Activated naive CD8-positive, alpha-beta T cell (primary cell): Measurements from ENCODE around the gene WWP2.
"Not testable (repeated sequence)": the region's sequence is repeated elsewhere in the genome, so short reads cannot be mapped to it uniquely, and the experiment has no call there.

Experiments used
- H3K27ac Mint-ChIP-seq: one replicate; pipeline ENCODE4 v1.8.0; 2021; ENCODE audit warnings: mixed read lengths
- H3K27me3 Mint-ChIP-seq: one replicate; pipeline ENCODE4 v1.8.0; 2021; ENCODE audit warnings: mixed read lengths
- H3K36me3 Mint-ChIP-seq: one replicate; pipeline ENCODE4 v1.8.0; 2021; ENCODE audit warnings: mixed read lengths
- H3K4me1 Mint-ChIP-seq: one replicate; pipeline ENCODE4 v1.8.0; 2021; ENCODE audit warnings: low read depth, mixed read lengths
- H3K4me3 Mint-ChIP-seq: one replicate; pipeline ENCODE4 v1.8.0; 2021; ENCODE audit warnings: mild to moderate bottlenecking, mixed read lengths
- H3K9me3 Mint-ChIP-seq: one replicate; pipeline ENCODE4 v1.8.0; 2021; ENCODE audit warnings: low read depth, mixed read lengths

Gene WWP2

GRCh38 chr16:69798466-69798865 is 36.3 kb downstream of the WWP2 start:
- H3K4me1 Mint-ChIP-seq, result no peaks in the 10 kb centered on the region
- no peak overlapping the region for H3K4me3 Mint-ChIP-seq
- H3K27ac Mint-ChIP-seq, result no peak overlapping the region
- H3K9me3 Mint-ChIP-seq, result no peaks in the 10 kb centered on the region
- H3K36me3 Mint-ChIP-seq, result no peaks in the 10 kb centered on the region
- H3K27me3 Mint-ChIP-seq, result no peaks in the 10 kb centered on the region

- H3K27ac Mint-ChIP-seq, result no peak overlapping the region
- no peaks in the 10 kb centered on the region for H3K4me1 Mint-ChIP-seq
- no peaks in the 10 kb centered on the region for H3K36me3 Mint-ChIP-seq
- no peak overlapping the region for H3K4me3 Mint-ChIP-seq
- H3K27me3 Mint-ChIP-seq, result no peaks in the 10 kb centered on the region
- H3K9me3 Mint-ChIP-seq, result no peaks in the 10 kb centered on the region
These were observed 37.5 kb downstream of the WWP2 start for GRCh38 chr16:69799611-69800031.

- Mint-ChIP-seq H3K4me1 (no peaks in the 10 kb centered on the region), H3K36me3 (peaks cover 2% of the 10 kb centered on the region), H3K9me3 (no peaks in the 10 kb centered on the region), H3K27ac (no peak overlapping the region), H3K27me3 (no peaks in the 10 kb centered on the region), H3K4me3 (no peak overlapping the region)
These were observed 42.2 kb downstream of the WWP2 start for GRCh38 chr16:69804297-69804696.

- not testable (repeated sequence) for H3K4me3 Mint-ChIP-seq, H3K4me1 Mint-ChIP-seq, H3K36me3 Mint-ChIP-seq, H3K27ac Mint-ChIP-seq, H3K9me3 Mint-ChIP-seq, H3K27me3 Mint-ChIP-seq
These were observed 44.6 kb downstream of the WWP2 start for GRCh38 chr16:69806776-69807175.

- no peak overlapping the region for H3K4me3 Mint-ChIP-seq
These were observed 50.5 kb downstream of the WWP2 start for GRCh38 chr16:69812688-69813014.

DNA sequence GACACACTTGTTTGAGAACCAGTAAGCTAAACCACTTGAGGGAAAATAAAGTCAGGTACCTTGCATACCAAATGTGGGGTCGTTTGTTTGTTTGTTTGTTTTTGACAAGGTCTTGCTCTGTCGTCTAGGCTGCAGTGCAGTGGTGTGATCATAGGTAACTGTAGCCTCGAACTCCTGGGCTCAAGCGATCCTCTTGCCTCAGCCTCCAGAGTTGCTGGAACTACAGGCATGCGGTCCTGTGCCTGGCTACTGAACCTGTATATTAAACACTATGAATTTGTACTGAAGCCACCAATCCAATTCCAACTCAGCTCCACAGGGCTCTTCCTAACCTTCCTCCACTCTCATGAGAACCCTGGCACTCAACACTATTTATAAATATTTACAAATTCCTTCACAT is 51.9 kb downstream of the WWP2 start:
- Mint-ChIP-seq H3K4me3 (no peak overlapping the region), H3K9me3 (peaks cover 6% of the 10 kb centered on the region), H3K36me3 (peaks cover 13% of the 10 kb centered on the region), H3K4me1 (no peaks in the 10 kb centered on the region), H3K27ac (no peak overlapping the region), H3K27me3 (no peaks in the 10 kb centered on the region)

More at GRCh38 chr16:69812688-69813014, 50.5 kb downstream of the WWP2 start:
- H3K36me3 Mint-ChIP-seq, result peaks cover 8% of the 10 kb centered on the region
- H3K27ac Mint-ChIP-seq, result no peak overlapping the region
- H3K27me3 Mint-ChIP-seq, result no peaks in the 10 kb centered on the region
- H3K4me1 Mint-ChIP-seq, result no peaks in the 10 kb centered on the region
- no peaks in the 10 kb centered on the region for H3K9me3 Mint-ChIP-seq

DNA sequence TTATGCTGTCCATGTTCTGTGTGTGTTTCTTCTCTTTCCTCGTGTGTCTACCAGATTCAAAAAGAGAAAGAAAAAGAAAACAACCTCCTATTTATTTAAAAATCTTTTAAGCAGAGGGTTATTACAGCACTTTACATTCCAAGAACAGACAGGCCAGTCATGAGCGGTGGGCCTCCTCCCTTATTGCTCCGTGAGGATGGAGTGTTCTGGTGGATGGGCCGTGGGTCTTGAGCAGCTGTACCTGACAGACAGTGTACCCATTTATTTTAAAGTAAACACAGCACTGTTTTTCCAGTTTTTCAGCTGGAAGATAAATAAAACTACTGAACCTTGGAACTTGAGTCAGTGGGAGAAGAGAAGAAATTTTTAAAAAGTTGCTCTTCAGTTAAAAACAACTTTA is 52.4 kb downstream of the WWP2 start:
- Mint-ChIP-seq H3K9me3 (peaks cover 6% of the 10 kb centered on the region), H3K27ac (no peak overlapping the region), H3K4me3 (no peak overlapping the region), H3K27me3 (no peaks in the 10 kb centered on the region), H3K4me1 (no peaks in the 10 kb centered on the region), H3K36me3 (peaks cover 15% of the 10 kb centered on the region)

DNA sequence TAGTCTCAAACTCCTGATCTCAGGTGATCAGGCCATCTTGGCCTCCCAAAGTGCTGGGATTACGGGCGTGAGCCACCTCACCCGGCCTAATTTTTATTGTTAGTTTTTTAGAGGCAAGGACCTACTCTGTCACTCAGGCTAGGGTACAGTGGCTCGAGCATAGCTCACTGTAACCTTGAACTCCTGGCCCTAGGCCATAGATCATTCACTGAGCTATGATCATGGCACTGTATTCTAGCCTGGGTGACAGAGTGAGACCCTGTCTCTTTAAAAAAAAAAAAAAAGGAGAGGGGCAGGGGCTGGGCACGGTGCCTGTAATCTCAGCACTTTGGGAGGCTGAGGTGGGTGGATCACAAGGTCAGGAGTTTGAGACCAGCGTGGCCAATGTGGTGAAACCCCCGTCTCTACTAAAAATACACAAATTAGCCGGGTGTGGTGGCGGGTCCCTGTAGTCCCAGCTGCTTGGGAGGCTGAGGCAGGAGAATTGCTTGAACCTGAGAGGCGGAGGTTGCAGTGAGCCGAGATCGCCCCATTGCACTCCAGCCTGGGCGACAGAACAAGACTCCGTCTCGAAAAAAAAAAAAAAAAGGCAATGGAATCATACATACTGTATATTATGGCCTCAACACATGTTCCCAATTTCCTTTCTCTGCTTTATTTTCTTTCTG is 53.2 kb downstream of the WWP2 start:
- not testable (repeated sequence) for H3K4me3 Mint-ChIP-seq, H3K27ac Mint-ChIP-seq, H3K4me1 Mint-ChIP-seq, H3K9me3 Mint-ChIP-seq, H3K27me3 Mint-ChIP-seq
- peaks cover 15% of the 10 kb centered on the region for H3K36me3 Mint-ChIP-seq

DNA sequence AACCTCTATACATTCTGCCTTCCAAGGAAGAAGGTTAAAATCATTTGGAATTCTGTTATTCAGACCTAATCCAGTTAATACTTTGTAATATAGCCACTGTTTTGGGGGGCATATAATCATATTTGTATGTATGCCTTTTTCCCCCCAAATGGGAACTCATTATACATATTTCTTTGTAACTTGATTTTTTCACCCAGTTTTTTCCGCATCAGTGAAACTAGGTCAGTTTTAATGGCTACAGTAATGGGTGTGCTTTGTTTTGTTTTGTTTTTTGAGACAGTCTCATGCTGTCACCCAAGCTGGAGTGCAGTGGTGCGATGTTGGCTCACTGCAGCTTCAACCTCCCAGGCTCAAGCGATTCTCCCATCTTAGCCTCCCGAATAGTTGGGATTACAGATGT is 54.9 kb downstream of the WWP2 start:
- H3K27ac Mint-ChIP-seq, result no peak overlapping the region
- H3K27me3 Mint-ChIP-seq, result no peaks in the 10 kb centered on the region
- peaks cover 15% of the 10 kb centered on the region for H3K36me3 Mint-ChIP-seq
- peaks cover 6% of the 10 kb centered on the region for H3K9me3 Mint-ChIP-seq
- H3K4me1 Mint-ChIP-seq, result no peaks in the 10 kb centered on the region
- H3K4me3 Mint-ChIP-seq, result no peak overlapping the region

- Mint-ChIP-seq H3K4me3 (no peak overlapping the region), H3K36me3 (peaks cover 20% of the 10 kb centered on the region), H3K27ac (no peak overlapping the region), H3K27me3 (no peaks in the 10 kb centered on the region), H3K9me3 (peaks cover 6% of the 10 kb centered on the region), H3K4me1 (no peaks in the 10 kb centered on the region)
These were observed 56.9 kb downstream of the WWP2 start for GRCh38 chr16:69818891-69819545.

GRCh38 chr16:69820926-69821541 is 58.9 kb downstream of the WWP2 start:
- H3K27ac Mint-ChIP-seq, result no peak overlapping the region
- peaks cover 6% of the 10 kb centered on the region for H3K9me3 Mint-ChIP-seq
- no peaks in the 10 kb centered on the region for H3K27me3 Mint-ChIP-seq
- H3K4me1 Mint-ChIP-seq, result no peaks in the 10 kb centered on the region
- H3K4me3 Mint-ChIP-seq, result no peak overlapping the region
- peaks cover 19% of the 10 kb centered on the region for H3K36me3 Mint-ChIP-seq

DNA sequence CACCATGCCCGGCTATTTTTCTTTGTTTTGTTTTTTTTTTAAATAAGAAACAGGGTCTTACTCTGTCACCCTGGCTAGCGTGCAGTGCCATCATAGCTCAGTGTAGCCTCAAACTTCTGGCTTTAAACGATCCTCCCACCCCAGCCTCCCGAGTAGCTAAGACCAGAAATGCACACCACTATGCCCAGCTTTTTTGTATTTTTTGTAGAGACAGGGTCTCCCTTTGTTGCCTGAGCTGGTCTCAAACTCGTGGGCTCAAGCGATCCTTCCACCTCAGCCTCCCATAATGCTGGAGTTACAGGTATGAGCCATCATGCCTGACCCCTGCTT is 59.7 kb downstream of the WWP2 start:
- Mint-ChIP-seq H3K36me3 (peaks cover 16% of the 10 kb centered on the region), H3K4me3 (no peak overlapping the region), H3K4me1 (no peaks in the 10 kb centered on the region), H3K9me3 (peaks cover 6% of the 10 kb centered on the region), H3K27ac (no peak overlapping the region), H3K27me3 (no peaks in the 10 kb centered on the region)

GRCh38 chr16:69822174-69822935 is 60.2 kb downstream of the WWP2 start:
- H3K4me1 Mint-ChIP-seq, result no peaks in the 10 kb centered on the region
- no peak overlapping the region for H3K27ac Mint-ChIP-seq
- H3K4me3 Mint-ChIP-seq, result no peak overlapping the region
- peaks cover 6% of the 10 kb centered on the region for H3K9me3 Mint-ChIP-seq
- no peaks in the 10 kb centered on the region for H3K27me3 Mint-ChIP-seq
- peaks cover 16% of the 10 kb centered on the region for H3K36me3 Mint-ChIP-seq

GRCh38 chr16:69823831-69824563 is 61.9 kb downstream of the WWP2 start:
- no peaks in the 10 kb centered on the region for H3K9me3 Mint-ChIP-seq
- H3K27me3 Mint-ChIP-seq, result no peaks in the 10 kb centered on the region
- H3K36me3 Mint-ChIP-seq, result peaks cover 11% of the 10 kb centered on the region
- H3K4me1 Mint-ChIP-seq, result no peaks in the 10 kb centered on the region
- H3K4me3 Mint-ChIP-seq, result no peak overlapping the region
- H3K27ac Mint-ChIP-seq, result no peak overlapping the region
